ENCODE results near the gene GAB3.
"Not testable (repeated sequence)": the region's sequence is repeated elsewhere in the genome, so short reads cannot be mapped to it uniquely, and the experiment has no call there.

Gene GAB3

GRCh38 chrX:154654372-154654771, 96.5 kb downstream of the GAB3 start:
- DNase-seq: no peak

- DNase-seq: not testable (repeated sequence)
Measured at GRCh38 chrX:154653413-154653812, 97.5 kb downstream of the GAB3 start, which contains the start of gene CTAG2. TSS of gene CTAG2 (minus strand) at chrX:154653579. CDS start at chrX:154653515, 64 bp downstream.

GRCh38 chrX:154653048-154653401, 97.9 kb downstream of the GAB3 start:
- no peak for DNase-seq

- no peak for DNase-seq
Measured at GRCh38 chrX:154652311-154653047, 98.4 kb downstream of the GAB3 start.

- DNase-seq: no peak
Measured at GRCh38 chrX:154650221-154650510, 100.7 kb downstream of the GAB3 start.

- DNase-seq: no peak
Measured at GRCh38 chrX:154649503-154650220, 101.2 kb downstream of the GAB3 start.

GRCh38 chrX:154648931-154649330, 101.9 kb downstream of the GAB3 start:
- DNase-seq: no peak

- not testable (repeated sequence) for DNase-seq
Measured at GRCh38 chrX:154645745-154646378, 105.0 kb downstream of the GAB3 start.

GRCh38 chrX:154643708-154644107, 107.2 kb downstream of the GAB3 start:
- DNase-seq: not testable (repeated sequence)

- not testable (repeated sequence) for DNase-seq
Measured at GRCh38 chrX:154641740-154642139, 109.1 kb downstream of the GAB3 start.

- DNase-seq: not testable (repeated sequence)
Measured at GRCh38 chrX:154633661-154634060, 117.2 kb downstream of the GAB3 start.

GRCh38 chrX:154630949-154631348, 119.9 kb downstream of the GAB3 start:
- DNase-seq: not testable (repeated sequence)

GRCh38 chrX:154628960-154629359, 121.9 kb downstream of the GAB3 start:
- not testable (repeated sequence) for DNase-seq
